Stimulated activated memory B cell treated with anti-CD40 and anti-IgM and Interleukin-4, amounts not matched to agents 10 μg/mL and 1 μg/mL and 100 μg/mL, for 72 hours (primary cell): Measurements from ENCODE around the gene FASTK.

ENCODE experiments used
- ATAC-seq: fragments of 150-1000 bp; cut with Tn5 transposase; 2 replicates; pipeline ENCODE4 v1.10.0; 2021
- H3K27ac Mint-ChIP-seq: one replicate; pipeline ENCODE4 v1.8.0; 2022; ENCODE audit warnings: mild to moderate bottlenecking, mixed read lengths
- H3K27me3 Mint-ChIP-seq: one replicate; pipeline ENCODE4 v1.8.0; 2022; ENCODE audit warnings: mixed read lengths
- H3K36me3 Mint-ChIP-seq: one replicate; pipeline ENCODE4 v1.8.0; 2022; ENCODE audit warnings: mixed read lengths
- H3K4me1 Mint-ChIP-seq: one replicate; pipeline ENCODE4 v1.8.0; 2022; ENCODE audit warnings: mixed read lengths
- H3K4me3 Mint-ChIP-seq: one replicate; pipeline ENCODE4 v1.8.0; 2022; ENCODE audit warnings: mild to moderate bottlenecking, moderate library complexity, mixed read lengths
- H3K9me3 Mint-ChIP-seq: one replicate; pipeline ENCODE4 v1.8.0; 2022; ENCODE audit warnings: mixed read lengths

Gene FASTK

GRCh38 chr7:151091988-151092387 lies 11.4 kb upstream of the FASTK start:
- Mint-ChIP-seq H3K4me3 (no peak overlapping the region), H3K27me3 (no peaks in the 10 kb centered on the region), H3K27ac (no peak overlapping the region), H3K9me3 (no peaks in the 10 kb centered on the region), H3K36me3 (no peaks in the 10 kb centered on the region), H3K4me1 (peaks cover 37% of the 10 kb centered on the region)
- no peak for ATAC-seq

GRCh38 chr7:151091431-151091830 lies 10.8 kb upstream of the FASTK start:
- Mint-ChIP-seq H3K9me3 (no peaks in the 10 kb centered on the region), H3K4me3 (no peak overlapping the region)

DNA sequence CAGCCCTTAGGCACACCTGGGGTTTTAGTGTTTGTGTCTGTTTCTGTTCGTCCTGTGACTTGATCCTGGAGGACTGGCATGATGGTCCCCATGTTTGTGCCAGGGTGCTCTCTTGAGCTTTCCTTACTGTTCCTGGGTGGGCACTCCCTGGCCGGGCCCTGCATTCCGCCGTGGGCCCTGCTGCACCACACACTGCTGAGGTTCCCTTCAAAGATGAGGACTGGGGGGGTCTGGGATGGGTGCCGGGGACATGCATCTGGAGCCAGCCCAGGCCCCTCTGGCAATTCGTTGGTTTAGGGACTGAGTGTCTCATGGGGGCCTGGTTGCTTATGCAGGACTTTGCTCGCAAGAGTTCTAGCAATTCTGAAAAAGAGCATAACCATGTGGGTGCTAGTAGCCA lies 10.4 kb upstream of the FASTK start:
- Mint-ChIP-seq H3K27ac (no peak overlapping the region), H3K4me1 (peaks cover 38% of the 10 kb centered on the region), H3K9me3 (no peaks in the 10 kb centered on the region), H3K4me3 (no peak overlapping the region), H3K27me3 (no peaks in the 10 kb centered on the region), H3K36me3 (no peaks in the 10 kb centered on the region)
- ATAC-seq = no peak

More at GRCh38 chr7:151091431-151091830, 10.8 kb upstream of the FASTK start:
- peaks cover 37% of the 10 kb centered on the region for H3K4me1 Mint-ChIP-seq
- no peaks in the 10 kb centered on the region for H3K27me3 Mint-ChIP-seq
- ATAC-seq = no peak
- no peaks in the 10 kb centered on the region for H3K36me3 Mint-ChIP-seq
- H3K27ac Mint-ChIP-seq = no peak overlapping the region

DNA sequence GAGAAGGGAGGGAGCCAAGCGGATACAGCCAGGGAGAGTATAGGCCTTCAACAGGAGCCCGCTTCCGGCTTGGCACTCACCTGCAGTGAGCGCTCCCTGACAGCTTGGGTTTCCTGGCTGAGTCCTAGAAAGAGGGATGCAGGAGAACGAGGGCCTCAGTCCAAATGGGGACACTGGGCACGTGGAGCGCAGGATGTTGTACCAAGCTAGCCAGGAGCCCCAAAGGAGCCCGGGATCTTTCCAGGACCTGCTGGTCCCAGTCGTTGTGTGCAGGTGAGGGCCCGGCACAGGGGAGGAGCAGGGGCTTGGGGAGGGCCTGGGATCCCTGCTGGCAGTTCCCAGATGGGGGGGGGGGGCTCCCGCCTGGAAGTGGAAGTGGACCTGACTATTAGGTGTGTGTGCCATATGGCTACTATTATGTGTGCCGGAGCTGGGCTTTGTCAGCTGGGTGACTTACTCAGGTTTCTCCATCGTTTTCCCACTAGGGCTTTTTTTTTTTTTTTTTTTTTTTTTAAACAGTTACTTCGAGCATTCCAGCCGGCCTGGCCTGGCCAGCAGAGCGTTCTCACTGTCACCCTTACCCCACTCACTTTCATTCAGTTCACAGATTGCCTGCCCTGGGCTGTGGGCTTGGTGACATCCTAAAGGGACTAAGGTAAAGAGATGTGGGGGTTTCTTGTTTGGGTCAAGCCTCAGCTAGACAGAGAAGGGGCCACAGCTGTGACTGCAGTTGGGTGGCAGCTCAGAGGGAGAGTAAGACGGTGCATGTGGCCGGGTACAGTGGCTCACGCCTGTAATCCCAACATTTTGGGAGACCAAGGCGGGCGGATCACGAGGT lies 9.5 kb upstream of the FASTK start:
- no peak for ATAC-seq
- Mint-ChIP-seq H3K36me3 (no peaks in the 10 kb centered on the region), H3K4me3 (no peak overlapping the region), H3K9me3 (no peaks in the 10 kb centered on the region), H3K4me1 (peaks cover 47% of the 10 kb centered on the region), H3K27ac (no peak overlapping the region), H3K27me3 (no peaks in the 10 kb centered on the region)

DNA sequence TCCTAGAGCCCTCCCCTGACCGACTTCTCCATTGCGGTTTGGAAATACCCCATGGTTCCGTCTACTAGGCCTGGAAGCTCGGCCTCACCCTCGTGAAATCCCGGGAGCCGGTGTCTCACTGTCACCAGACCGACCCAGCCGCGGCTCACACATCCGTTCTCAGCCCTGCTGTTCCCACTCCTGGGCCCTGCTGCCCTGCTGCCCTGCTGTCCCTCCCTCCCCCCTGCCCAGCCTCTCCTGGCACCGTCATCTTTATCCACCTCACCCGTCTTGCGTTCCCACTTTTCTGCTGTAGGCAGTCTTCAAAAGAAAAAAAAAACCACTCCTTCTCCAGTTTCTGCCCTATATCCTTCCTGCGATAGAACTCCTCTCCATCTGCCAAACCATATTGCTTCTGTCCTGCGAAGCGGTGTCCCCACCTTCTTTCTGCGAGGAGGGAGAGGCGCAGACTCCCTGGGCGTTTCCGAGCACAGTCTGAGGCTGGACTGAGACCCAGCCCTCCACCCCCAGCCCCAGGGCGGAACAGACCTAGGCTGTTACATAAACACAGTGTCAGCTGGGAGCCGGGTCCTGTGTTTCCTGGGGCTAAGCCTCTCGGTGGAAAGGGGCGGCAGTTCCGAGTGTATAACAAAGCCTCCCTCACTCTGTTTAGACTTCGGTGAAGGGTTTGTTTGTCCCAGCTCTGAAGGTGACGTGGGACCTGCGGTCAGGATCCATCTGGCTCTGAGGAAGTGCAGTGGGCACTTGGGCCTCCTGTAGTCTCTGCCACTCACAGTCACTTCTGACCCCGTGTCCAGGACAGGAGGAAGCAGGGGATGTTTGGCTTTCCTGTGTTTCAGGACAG lies 8.5 kb upstream of the FASTK start:
- no peak for ATAC-seq
- Mint-ChIP-seq H3K27me3 (no peaks in the 10 kb centered on the region), H3K27ac (peak overlapping the region; percentile 15), H3K4me3 (peak overlapping the region; percentile 36), H3K4me1 (peaks cover 48% of the 10 kb centered on the region), H3K36me3 (no peaks in the 10 kb centered on the region), H3K9me3 (no peaks in the 10 kb centered on the region)

DNA sequence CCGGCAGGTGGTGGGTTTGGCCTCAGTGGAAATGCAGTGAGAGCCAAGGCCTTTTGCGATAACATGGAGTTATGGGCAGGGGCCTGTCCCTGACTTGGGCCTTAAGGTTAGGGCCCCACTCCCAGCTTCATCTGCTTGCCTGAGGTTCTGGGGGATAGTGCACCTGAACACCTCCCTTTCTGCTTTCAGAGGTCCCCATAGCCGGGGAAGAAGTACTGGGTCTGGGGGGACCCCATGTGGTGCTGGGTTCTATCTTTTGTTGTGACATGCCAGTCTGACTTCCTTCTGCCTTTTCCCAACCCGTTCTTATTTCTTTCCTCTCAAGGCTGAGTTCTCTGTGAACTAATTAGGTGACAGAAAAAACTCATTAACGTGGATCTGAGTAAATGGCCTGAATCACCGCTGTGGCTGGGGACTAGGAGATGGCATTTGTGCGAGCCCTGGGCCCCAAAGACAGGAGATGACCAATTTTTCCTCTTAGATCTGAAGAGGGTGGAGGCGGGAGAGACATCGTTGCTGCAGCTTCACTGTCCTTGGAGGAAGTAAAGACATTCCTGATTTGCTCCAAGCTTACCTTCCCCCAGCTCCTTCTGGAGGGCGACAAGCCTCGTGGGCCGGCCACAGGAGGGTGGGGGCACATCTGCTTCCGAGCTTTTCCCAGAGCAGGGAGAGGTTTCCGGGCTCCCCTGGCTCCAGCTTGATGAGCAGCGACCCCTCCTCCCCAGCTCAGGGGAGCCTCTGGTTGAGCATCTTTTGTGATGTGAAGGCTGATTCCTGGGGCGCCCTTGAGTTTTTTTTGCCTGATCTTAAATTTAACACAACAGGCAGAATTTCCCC lies 7.6 kb upstream of the FASTK start:
- Mint-ChIP-seq H3K36me3 (no peaks in the 10 kb centered on the region), H3K4me1 (peaks cover 48% of the 10 kb centered on the region), H3K9me3 (no peaks in the 10 kb centered on the region), H3K4me3 (peak overlapping the region; percentile 87), H3K27ac (peak overlapping the region; percentile 15), H3K27me3 (no peaks in the 10 kb centered on the region)
- ATAC-seq = no peak

- no peaks in the 10 kb centered on the region for H3K36me3 Mint-ChIP-seq
- no peaks in the 10 kb centered on the region for H3K9me3 Mint-ChIP-seq
- peak; percentile 29 for ATAC-seq
- H3K4me1 Mint-ChIP-seq = peaks cover 55% of the 10 kb centered on the region
- H3K27me3 Mint-ChIP-seq = no peaks in the 10 kb centered on the region
- peak overlapping the region; percentile 49 for H3K27ac Mint-ChIP-seq
- H3K4me3 Mint-ChIP-seq = peak overlapping the region; percentile 87
Measured at GRCh38 chr7:151087245-151088018, 6.8 kb upstream of the FASTK start.

DNA sequence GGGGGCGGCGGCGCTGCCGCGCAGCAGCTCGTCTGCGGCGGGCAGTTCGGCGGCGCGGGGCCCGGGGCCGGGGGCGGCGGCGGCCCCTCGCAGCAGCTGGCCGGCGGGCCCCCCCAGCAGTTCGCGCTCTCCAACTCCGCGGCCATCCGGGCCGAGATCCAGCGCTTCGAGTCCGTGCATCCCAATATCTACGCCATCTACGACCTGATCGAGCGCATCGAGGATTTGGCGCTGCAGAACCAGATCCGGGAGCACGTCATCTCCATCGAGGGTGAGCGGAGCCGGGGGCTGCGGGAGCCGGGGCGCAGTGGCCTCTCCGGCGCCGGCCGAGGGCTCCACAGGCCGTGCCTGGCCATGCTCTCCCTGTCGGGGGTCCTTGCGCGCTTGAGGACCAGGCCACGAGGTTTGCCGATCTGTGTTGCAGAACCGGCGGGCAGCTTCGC lies 6.2 kb upstream of the FASTK start:
- no peaks in the 10 kb centered on the region for H3K9me3 Mint-ChIP-seq
- ATAC-seq = no peak
- peak overlapping the region; percentile 87 for H3K4me3 Mint-ChIP-seq
- H3K27me3 Mint-ChIP-seq = no peaks in the 10 kb centered on the region
- H3K4me1 Mint-ChIP-seq = peaks cover 61% of the 10 kb centered on the region
- H3K27ac Mint-ChIP-seq = peak overlapping the region; percentile 49
- no peaks in the 10 kb centered on the region for H3K36me3 Mint-ChIP-seq

DNA sequence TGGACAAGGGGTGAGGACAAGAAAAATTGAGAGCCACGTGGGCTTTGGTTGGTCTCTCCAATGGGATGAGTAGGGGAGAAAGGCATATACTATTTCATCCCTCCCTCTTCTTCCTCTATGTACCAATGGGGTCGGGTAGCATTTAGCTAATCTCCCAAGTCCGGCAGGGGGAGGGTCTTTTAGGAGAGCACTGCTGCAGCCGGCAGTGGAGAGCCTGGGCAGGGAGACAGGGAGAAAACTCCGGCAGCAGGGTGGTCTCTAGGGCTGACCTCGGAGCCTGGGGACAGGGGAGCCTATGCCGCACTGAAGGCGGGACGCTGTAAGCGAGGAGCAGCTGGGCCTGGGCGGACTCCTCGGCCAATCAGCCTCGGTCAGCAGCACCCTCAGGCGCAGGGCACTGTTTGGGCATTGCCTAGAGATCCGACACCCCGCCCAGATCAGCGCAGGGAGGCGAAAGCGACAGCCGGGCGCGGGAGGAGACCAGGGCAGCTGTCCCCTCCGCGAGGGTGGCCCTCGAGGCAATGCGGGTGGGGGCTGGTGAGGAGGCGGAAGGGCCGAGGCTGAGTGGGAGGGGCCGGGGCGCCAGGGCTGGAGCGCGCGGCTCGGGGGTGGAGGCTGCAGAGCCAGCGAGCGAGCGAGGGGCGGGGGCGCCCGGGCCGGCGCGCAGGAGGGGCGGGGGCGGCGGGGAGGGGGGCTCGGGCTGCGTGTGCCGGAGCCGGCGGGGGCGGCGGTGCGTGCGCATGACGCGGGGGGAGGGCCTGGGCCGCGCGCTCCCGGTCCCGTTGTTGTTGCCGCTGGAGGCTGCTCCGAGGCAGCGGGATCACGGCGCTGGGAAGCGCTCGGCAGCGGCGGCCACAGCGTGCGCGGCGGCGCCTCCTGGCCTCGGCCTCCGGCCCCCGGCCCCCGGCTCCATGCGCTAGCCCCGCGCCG lies 5.3 kb upstream of the FASTK start, which contains the start of gene AGAP3:
TSS of gene AGAP3 (plus strand) at position 785 of the 930 bp plus-strand sequence. CDS start 267 bp downstream, outside the sequence.
- peaks cover 58% of the 10 kb centered on the region for H3K4me1 Mint-ChIP-seq
- peak within 1 kb of the TSS; percentile 94 for H3K27ac Mint-ChIP-seq
- H3K9me3 Mint-ChIP-seq = no peaks in the 10 kb centered on the region
- ATAC-seq = peak; percentile 58
- no peaks in the 10 kb centered on the region for H3K36me3 Mint-ChIP-seq
- peak within 1 kb of the TSS; percentile 92 for H3K4me3 Mint-ChIP-seq
- H3K27me3 Mint-ChIP-seq = no peaks in the 10 kb centered on the region

GRCh38 chr7:151085329-151085690 lies 4.7 kb upstream of the FASTK start:
- Mint-ChIP-seq H3K4me3 (peak overlapping the region; percentile 92), H3K27ac (peak overlapping the region; percentile 94), H3K36me3 (no peaks in the 10 kb centered on the region), H3K9me3 (no peaks in the 10 kb centered on the region), H3K27me3 (no peaks in the 10 kb centered on the region), H3K4me1 (peaks cover 58% of the 10 kb centered on the region)
- ATAC-seq = no peak

DNA sequence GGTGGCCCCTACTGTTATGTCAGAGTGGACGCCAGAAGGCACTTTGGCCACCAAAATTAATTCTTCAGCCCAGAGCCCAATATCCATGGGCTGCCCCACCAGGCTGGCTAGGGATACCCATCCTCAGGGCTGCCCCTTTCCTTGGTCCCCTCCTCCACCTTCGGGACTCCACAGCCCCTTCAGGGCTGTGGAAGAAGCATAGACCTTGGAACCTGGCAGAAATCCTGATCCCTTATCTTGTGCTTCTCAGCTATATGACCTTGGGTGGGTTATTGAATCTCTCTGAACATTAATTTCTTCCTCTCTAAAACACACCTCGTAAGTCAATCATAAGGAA lies 3.2 kb upstream of the FASTK start:
- no peak for ATAC-seq
- H3K4me1 Mint-ChIP-seq = peaks cover 59% of the 10 kb centered on the region
- peak overlapping the region; percentile 97 for H3K4me3 Mint-ChIP-seq
- H3K36me3 Mint-ChIP-seq = no peaks in the 10 kb centered on the region
- peak overlapping the region; percentile 88 for H3K27ac Mint-ChIP-seq
- H3K27me3 Mint-ChIP-seq = no peaks in the 10 kb centered on the region
- no peaks in the 10 kb centered on the region for H3K9me3 Mint-ChIP-seq

GRCh38 chr7:151083071-151083823 lies 2.6 kb upstream of the FASTK start, which contains the start of gene TMUB1:
Gene TMUB1 (minus strand): TSS chr7:151083493. CDS start chr7:151082563, 930 bp downstream.
- ATAC-seq = peak; percentile 77
- H3K36me3 Mint-ChIP-seq = no peaks in the 10 kb centered on the region
- no peaks in the 10 kb centered on the region for H3K27me3 Mint-ChIP-seq
- H3K4me1 Mint-ChIP-seq = peaks cover 60% of the 10 kb centered on the region
- peak within 1 kb of the TSS; percentile 88 for H3K27ac Mint-ChIP-seq
- peak within 1 kb of the TSS; percentile 97 for H3K4me3 Mint-ChIP-seq
- no peaks in the 10 kb centered on the region for H3K9me3 Mint-ChIP-seq
